OCI-LY3 (cell line): ENCODE results near the gene ULK1.

ENCODE experiments used
- H2AFZ ChIP-seq: fragments of 200-600, 300-600 bp; shearing (Covaris generic); 2 replicates; pipeline ENCODE4 v1.6.0; 2014; ENCODE audit warnings: antibody characterized with exemption, low read depth, low read length
- H3K27ac ChIP-seq: fragments of 200-600, 300-600 bp; sonication (generic); 2 replicates; pipeline ENCODE4 v1.5.1; 2014; ENCODE audit warnings: mild to moderate bottlenecking, low read length, moderate library complexity, mixed read lengths
- H3K27me3 ChIP-seq: fragments of 200-600, 300-600 bp; sonication (generic); 2 replicates; pipeline ENCODE4 v1.6.1; 2014; ENCODE audit warnings: low read depth, low read length, mixed read lengths
- H3K36me3 ChIP-seq: fragments of 200-600, 300-600 bp; sonication (generic); replicated peaks from 2 replicates; pipeline ENCODE3; 2014; ENCODE audit warnings: low read depth, low read length, mixed read lengths
- H3K4me1 ChIP-seq: fragments of 300-600, 200-600 bp; sonication (generic); 2 replicates; pipeline ENCODE4 v1.6.1; 2014; ENCODE audit warnings: low read length, mixed read lengths
- H3K4me2 ChIP-seq: fragments of 200-600, 300-600 bp; sonication (generic); 2 replicates; pipeline ENCODE4 v1.6.1; 2014; ENCODE audit warnings: low read length, mixed read lengths
- H3K4me3 ChIP-seq: fragments of 300-600, 200-600 bp; sonication (generic); 2 replicates; pipeline ENCODE4 v1.5.1; 2014; ENCODE audit warnings: antibody characterized with exemption, mild to moderate bottlenecking, low read length, moderate library complexity
- H3K79me2 ChIP-seq: fragments of 300-600, 200-600 bp; shearing (Covaris generic); 2 replicates; pipeline ENCODE4 v1.6.1; 2014; ENCODE audit warnings: mild to moderate bottlenecking, low read length, mixed read lengths
- H3K9ac ChIP-seq: fragments of 300-600, 200-600 bp; shearing (Covaris generic); 2 replicates; pipeline ENCODE4 v1.6.0; 2014; ENCODE audit warnings: mild to moderate bottlenecking, low read length, moderate library complexity
- H3K9me3 ChIP-seq: fragments of 200-600, 300-600 bp; shearing (Covaris generic); 2 replicates; pipeline ENCODE4 v1.6.1; 2014; ENCODE audit warnings: low read length, mixed read lengths; ENCODE audit not compliant: insufficient read depth
- H4K20me1 ChIP-seq: fragments of 200-600, 300-600 bp; sonication (generic); 2 replicates; pipeline ENCODE4 v1.6.1; 2016; ENCODE audit warnings: low read length, mixed read lengths; ENCODE audit not compliant: insufficient read depth
- CTCF ChIP-seq: fragments of 200-600, 300-600 bp; sonication (generic); IDR thresholded peaks from 2 replicates; pipeline ENCODE4 v1.5.1; 2014; ENCODE audit warnings: antibody characterized with exemption, low read length, low read depth
- EZH2phosphoT487 ChIP-seq: fragments of 200-600 bp; shearing (Covaris generic); IDR thresholded peaks from 2 replicates; pipeline ENCODE4 v1.6.1; 2018; ENCODE audit warnings: antibody characterized with exemption, mixed run types, low read depth

The ULK1 gene

GRCh38 chr12:131917711-131918306 lies 23.4 kb downstream of the ULK1 start:
- TF ChIP-seq CTCF, result no peak
- no peak for TF ChIP-seq EZH2phosphoT487
- Histone ChIP-seq H3K9me3 (no peaks in the 10 kb centered on the region), H4K20me1 (peaks cover 10% of the 10 kb centered on the region), H3K27me3 (no peaks in the 10 kb centered on the region), H3K9ac (no peak overlapping the region), H3K36me3 (peaks cover 14% of the 10 kb centered on the region), H3K4me2 (no peak overlapping the region), H3K27ac (no peak overlapping the region), H3K4me3 (no peak overlapping the region), H3K4me1 (peaks cover 1% of the 10 kb centered on the region), H3K79me2 (no peaks in the 10 kb centered on the region), H2AFZ (no peak overlapping the region)

- no peaks in the 10 kb centered on the region for H3K27me3 ChIP-seq
- no peak overlapping the region for H3K4me3 ChIP-seq
- peaks cover 15% of the 10 kb centered on the region for H3K36me3 ChIP-seq
- H3K79me2 ChIP-seq, result no peaks in the 10 kb centered on the region
- TF ChIP-seq CTCF, result no peak
- TF ChIP-seq EZH2phosphoT487, result no peak
- no peak overlapping the region for H3K27ac ChIP-seq
- no peaks in the 10 kb centered on the region for H3K9me3 ChIP-seq
- no peak overlapping the region for H2AFZ ChIP-seq
- H3K9ac ChIP-seq, result no peak overlapping the region
- peaks cover 15% of the 10 kb centered on the region for H4K20me1 ChIP-seq
- H3K4me1 ChIP-seq, result peaks cover 8% of the 10 kb centered on the region
- H3K4me2 ChIP-seq, result no peak overlapping the region
Observed at GRCh38 chr12:131918311-131919050, 24.1 kb downstream of the ULK1 start.

DNA sequence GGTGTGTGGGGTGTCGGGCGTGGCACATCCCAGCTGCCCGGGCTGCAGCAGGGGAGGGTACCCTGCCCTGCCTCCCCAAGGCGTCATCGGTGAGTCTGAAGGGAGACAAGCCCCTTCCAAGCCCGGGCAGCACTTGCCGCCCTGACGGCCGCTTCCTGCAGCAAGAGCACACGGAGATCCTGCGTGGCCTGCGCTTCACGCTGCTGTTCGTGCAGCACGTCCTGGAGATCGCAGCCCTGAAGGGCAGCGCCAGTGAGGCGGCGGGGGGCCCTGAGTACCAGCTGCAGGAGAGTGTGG lies 24.6 kb downstream of the ULK1 start:
- H3K79me2 ChIP-seq, result no peaks in the 10 kb centered on the region
- no peak overlapping the region for H3K4me2 ChIP-seq
- no peak overlapping the region for H3K4me3 ChIP-seq
- TF ChIP-seq CTCF, result no peak
- TF ChIP-seq EZH2phosphoT487, result no peak
- no peaks in the 10 kb centered on the region for H3K27me3 ChIP-seq
- no peak overlapping the region for H2AFZ ChIP-seq
- no peaks in the 10 kb centered on the region for H3K9me3 ChIP-seq
- no peak overlapping the region for H3K9ac ChIP-seq
- H3K36me3 ChIP-seq, result peaks cover 15% of the 10 kb centered on the region
- peaks cover 13% of the 10 kb centered on the region for H3K4me1 ChIP-seq
- H4K20me1 ChIP-seq, result peaks cover 15% of the 10 kb centered on the region
- no peak overlapping the region for H3K27ac ChIP-seq

DNA sequence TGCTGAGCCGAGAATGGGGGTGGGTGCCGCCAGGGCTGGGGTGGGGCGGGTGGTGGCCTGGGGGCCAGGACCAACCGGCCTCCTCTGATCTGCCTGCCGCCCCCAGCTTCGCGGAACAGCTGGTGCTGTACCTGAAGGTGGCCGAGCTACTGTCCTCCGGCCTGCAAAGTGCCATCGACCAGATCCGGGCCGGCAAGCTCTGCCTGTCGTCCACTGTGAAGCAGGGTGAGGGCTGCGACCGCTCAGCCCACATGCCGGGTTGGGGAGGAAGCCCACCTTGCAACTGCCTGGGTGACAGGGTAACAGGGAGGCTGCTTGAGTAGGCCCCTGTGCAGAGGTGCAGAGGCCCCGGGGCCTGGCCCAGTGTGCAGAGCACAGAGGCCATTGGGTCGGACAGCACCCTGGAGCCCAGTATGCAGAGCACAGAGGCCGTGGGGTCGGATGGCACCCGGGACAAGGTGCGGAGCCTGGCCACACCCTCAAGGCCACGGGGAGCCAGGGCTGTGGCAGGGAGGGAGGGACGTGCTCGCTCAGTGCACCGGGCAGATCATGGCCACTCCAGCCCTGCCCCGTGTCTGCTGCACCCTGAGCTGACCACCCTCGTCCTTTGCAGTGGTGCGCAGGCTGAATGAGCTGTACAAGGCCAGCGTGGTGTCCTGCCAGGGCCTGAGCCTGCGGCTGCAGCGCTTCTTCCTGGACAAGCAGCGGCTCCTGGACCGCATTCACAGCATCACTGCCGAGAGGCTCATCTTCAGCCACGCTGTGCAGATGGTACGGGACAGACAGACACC lies 25.1 kb downstream of the ULK1 start:
- H2AFZ ChIP-seq, result no peak overlapping the region

More for the DNA sequence above, 25.1 kb downstream of the ULK1 start:
- Histone ChIP-seq H3K4me2 (no peak overlapping the region), H3K9me3 (no peaks in the 10 kb centered on the region), H3K4me1 (peaks cover 19% of the 10 kb centered on the region), H3K9ac (no peak overlapping the region), H3K4me3 (no peak overlapping the region), H3K27ac (no peak overlapping the region), H4K20me1 (peaks cover 15% of the 10 kb centered on the region), H3K27me3 (no peaks in the 10 kb centered on the region), H3K79me2 (no peaks in the 10 kb centered on the region), H3K36me3 (peaks cover 15% of the 10 kb centered on the region)
- TF ChIP-seq EZH2phosphoT487 (no peak), CTCF (no peak)
